HL-60 (cell line): ENCODE measurements around the gene PYHIN1.

Experiments
- GABPA ChIP-seq: IDR thresholded peaks from 2 replicates; pipeline ENCODE4 v1.6.1; 2012; ENCODE audit warnings: low read depth
- SPI1 ChIP-seq: IDR thresholded peaks from 2 replicates; pipeline ENCODE4 v1.6.1; 2012; ENCODE audit warnings: low read depth, mild to moderate bottlenecking, borderline replicate concordance
- TF ChIP-seq, protein P1 (sequence below): IDR thresholded peaks from one replicate; pipeline ENCODE4 v1.5.1; 2011; ENCODE audit warnings: low read length, control low read depth, inconsistent platforms; ENCODE audit not compliant: insufficient read depth
- TF ChIP-seq, protein P2 (sequence below): IDR thresholded peaks from 2 replicates; pipeline ENCODE4 v1.6.1; 2012; ENCODE audit warnings: low read depth; ENCODE audit not compliant: insufficient replicate concordance

DNA sequence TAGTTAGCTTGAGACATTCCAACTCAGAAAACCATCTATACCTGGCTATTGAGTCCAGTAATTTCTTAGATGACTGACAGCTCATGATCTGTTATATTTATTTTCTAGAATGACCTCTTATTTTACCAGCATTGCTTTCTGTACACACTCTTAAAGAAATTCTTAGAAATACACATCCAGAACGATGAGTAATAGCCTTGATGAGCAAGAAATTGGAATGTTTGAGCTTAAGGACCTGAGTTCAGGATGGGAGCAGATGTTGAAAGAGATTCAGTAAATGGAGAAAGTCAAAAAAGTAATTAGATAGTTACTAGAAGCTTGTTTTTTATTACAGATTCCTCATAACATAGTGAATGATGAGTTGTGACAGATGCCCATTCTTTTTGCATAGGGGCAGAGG lies 11.7 kb downstream of the PYHIN1 start:
- TF ChIP-seq GABPA (no peak), SPI1 (no peak)
- TF ChIP-seq, protein P1, sequence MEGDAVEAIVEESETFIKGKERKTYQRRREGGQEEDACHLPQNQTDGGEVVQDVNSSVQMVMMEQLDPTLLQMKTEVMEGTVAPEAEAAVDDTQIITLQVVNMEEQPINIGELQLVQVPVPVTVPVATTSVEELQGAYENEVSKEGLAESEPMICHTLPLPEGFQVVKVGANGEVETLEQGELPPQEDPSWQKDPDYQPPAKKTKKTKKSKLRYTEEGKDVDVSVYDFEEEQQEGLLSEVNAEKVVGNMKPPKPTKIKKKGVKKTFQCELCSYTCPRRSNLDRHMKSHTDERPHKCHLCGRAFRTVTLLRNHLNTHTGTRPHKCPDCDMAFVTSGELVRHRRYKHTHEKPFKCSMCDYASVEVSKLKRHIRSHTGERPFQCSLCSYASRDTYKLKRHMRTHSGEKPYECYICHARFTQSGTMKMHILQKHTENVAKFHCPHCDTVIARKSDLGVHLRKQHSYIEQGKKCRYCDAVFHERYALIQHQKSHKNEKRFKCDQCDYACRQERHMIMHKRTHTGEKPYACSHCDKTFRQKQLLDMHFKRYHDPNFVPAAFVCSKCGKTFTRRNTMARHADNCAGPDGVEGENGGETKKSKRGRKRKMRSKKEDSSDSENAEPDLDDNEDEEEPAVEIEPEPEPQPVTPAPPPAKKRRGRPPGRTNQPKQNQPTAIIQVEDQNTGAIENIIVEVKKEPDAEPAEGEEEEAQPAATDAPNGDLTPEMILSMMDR, result no peak
- TF ChIP-seq, protein P2, sequence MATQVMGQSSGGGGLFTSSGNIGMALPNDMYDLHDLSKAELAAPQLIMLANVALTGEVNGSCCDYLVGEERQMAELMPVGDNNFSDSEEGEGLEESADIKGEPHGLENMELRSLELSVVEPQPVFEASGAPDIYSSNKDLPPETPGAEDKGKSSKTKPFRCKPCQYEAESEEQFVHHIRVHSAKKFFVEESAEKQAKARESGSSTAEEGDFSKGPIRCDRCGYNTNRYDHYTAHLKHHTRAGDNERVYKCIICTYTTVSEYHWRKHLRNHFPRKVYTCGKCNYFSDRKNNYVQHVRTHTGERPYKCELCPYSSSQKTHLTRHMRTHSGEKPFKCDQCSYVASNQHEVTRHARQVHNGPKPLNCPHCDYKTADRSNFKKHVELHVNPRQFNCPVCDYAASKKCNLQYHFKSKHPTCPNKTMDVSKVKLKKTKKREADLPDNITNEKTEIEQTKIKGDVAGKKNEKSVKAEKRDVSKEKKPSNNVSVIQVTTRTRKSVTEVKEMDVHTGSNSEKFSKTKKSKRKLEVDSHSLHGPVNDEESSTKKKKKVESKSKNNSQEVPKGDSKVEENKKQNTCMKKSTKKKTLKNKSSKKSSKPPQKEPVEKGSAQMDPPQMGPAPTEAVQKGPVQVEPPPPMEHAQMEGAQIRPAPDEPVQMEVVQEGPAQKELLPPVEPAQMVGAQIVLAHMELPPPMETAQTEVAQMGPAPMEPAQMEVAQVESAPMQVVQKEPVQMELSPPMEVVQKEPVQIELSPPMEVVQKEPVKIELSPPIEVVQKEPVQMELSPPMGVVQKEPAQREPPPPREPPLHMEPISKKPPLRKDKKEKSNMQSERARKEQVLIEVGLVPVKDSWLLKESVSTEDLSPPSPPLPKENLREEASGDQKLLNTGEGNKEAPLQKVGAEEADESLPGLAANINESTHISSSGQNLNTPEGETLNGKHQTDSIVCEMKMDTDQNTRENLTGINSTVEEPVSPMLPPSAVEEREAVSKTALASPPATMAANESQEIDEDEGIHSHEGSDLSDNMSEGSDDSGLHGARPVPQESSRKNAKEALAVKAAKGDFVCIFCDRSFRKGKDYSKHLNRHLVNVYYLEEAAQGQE, result no peak
